T follicular helper cell (primary cell): Measurements from ENCODE around the gene KLHDC8A.
"Not testable (repeated sequence)": the region's sequence is repeated elsewhere in the genome, so short reads cannot be mapped to it uniquely, and the experiment has no call there.

Experiments
- DNase-seq: peaks from one replicate; pipeline ENCODE4 v3.0.0-alpha.2; 2020; ENCODE audit warnings: low read depth

KLHDC8A gene

GRCh38 chr1:205318231-205318991 is 38.3 kb downstream of the KLHDC8A start:
- no peak for DNase-seq

- DNase-seq = no peak
Measured at GRCh38 chr1:205317311-205317917, 39.3 kb downstream of the KLHDC8A start.

GRCh38 chr1:205316161-205316566 is 40.6 kb downstream of the KLHDC8A start:
- no peak for DNase-seq

- DNase-seq = no peak
Measured at GRCh38 chr1:205315008-205315618, 41.6 kb downstream of the KLHDC8A start.

GRCh38 chr1:205313563-205314308 is 43.0 kb downstream of the KLHDC8A start:
- DNase-seq = no peak

- no peak for DNase-seq
Measured at GRCh38 chr1:205312866-205313562, 43.7 kb downstream of the KLHDC8A start.

GRCh38 chr1:205310976-205311704 is 45.6 kb downstream of the KLHDC8A start:
- no peak for DNase-seq

- DNase-seq = no peak
Measured at GRCh38 chr1:205309741-205310140, 47.0 kb downstream of the KLHDC8A start.

GRCh38 chr1:205306929-205307566 is 49.7 kb downstream of the KLHDC8A start:
- DNase-seq = no peak

- DNase-seq = no peak
Measured at GRCh38 chr1:205304695-205305070, 52.0 kb downstream of the KLHDC8A start.

- DNase-seq = no peak
Measured at GRCh38 chr1:205304046-205304694, 52.6 kb downstream of the KLHDC8A start.

- no peak for DNase-seq
Measured at GRCh38 chr1:205303247-205303888, 53.4 kb downstream of the KLHDC8A start.

GRCh38 chr1:205301842-205302588 is 54.7 kb downstream of the KLHDC8A start:
- DNase-seq = no peak

GRCh38 chr1:205301205-205301821 is 55.4 kb downstream of the KLHDC8A start:
- no peak for DNase-seq

GRCh38 chr1:205300149-205300548 is 56.6 kb downstream of the KLHDC8A start:
- DNase-seq = no peak

GRCh38 chr1:205298191-205298994 is 58.3 kb downstream of the KLHDC8A start:
- DNase-seq = no peak

- not testable (repeated sequence) for DNase-seq
Measured at GRCh38 chr1:205297546-205298177, 59.1 kb downstream of the KLHDC8A start.
